HCT116 (cell line): ENCODE data around the gene ARRDC1. TPM values are rescaled to one million over a fixed set of nuclear protein-coding genes. Genes with fewer than 3 reads are reported as not detected.
A peak's percentile ranks its signal among the peaks of the same experiment; 100 is the strongest.

Source experiments
- ATAC-seq: fragments of 200-7000 bp; cut with Tn5 transposase; 2 replicates; pipeline ENCODE4 v1.9.1; 2020; ENCODE audit warnings: mild to moderate bottlenecking, moderate library complexity
- BruUV-seq: library from RNA; stranded (reverse); fragments of 400-500 nt; replicated peaks from 2 replicates; lab custom pipeline; 2021; lab: Mats Ljungman, UMichigan
- CTCF ChIA-PET: fragments of 300-600 bp; sonication (Branson Sonifier 250); formaldehyde crosslinking; loops from one replicate; lab custom pipeline; 2021; ENCODE audit warnings: antibody characterized with exemption; lab: Charles Lee
- POLR2A ChIA-PET: fragments of 300-600, 350-600 bp; sonication (Branson Sonifier 250); formaldehyde crosslinking; loops from one replicate; lab custom pipeline; 2021; ENCODE audit warnings: antibody characterized with exemption; lab: Charles Lee
- RAD21 ChIA-PET, 2 experiments: fragments of 300-600 bp; sonication (Branson Sonifier 250); formaldehyde crosslinking; loops; one replicate each; lab custom pipeline; 2023; ENCODE audit warnings: low total read pairs in 2 of 2; ENCODE audit not compliant: uncharacterized antibody in 2 of 2, unreplicated experiment in 2 of 2, low non-redundant PET in 1 of 2; lab: Charles Lee
- DNase-seq: peaks from one replicate; pipeline ENCODE4 v3.0.0-alpha.2; 2010; ENCODE audit warnings: low read depth, low spot score
- H2AFZ ChIP-seq: fragments of 200-600 bp; shearing (Covaris generic), sonication (generic); 2 replicates; pipeline ENCODE4 v1.6.1; 2017; ENCODE audit warnings: low read depth, mixed run types, mixed read lengths, antibody characterized with exemption, low read length; ENCODE audit not compliant: poor library complexity, severe bottlenecking
- H3K27ac ChIP-seq: 2 replicates; pipeline ENCODE4 v1.5.1; 2012; ENCODE audit warnings: low read depth, low read length
- H3K27me3 ChIP-seq: fragments of 200-600 bp; sonication (generic); 2 replicates; pipeline ENCODE4 v1.6.1; 2016; ENCODE audit warnings: mixed run types, low read length, mixed read lengths; ENCODE audit not compliant: insufficient read depth
- H3K36me3 ChIP-seq, 2 experiments: fragments of 200-500 bp in 1 of 2; fragments of 200-600 bp in 1 of 2; sonication (Bioruptor generic) in 1 of 2; sonication (generic) in 1 of 2; 2 replicates each; pipeline versions ENCODE4 v1.5.1 to v1.6.1; 2014 to 2016; ENCODE audit warnings: low read length in 2 of 2, inconsistent platforms in 1 of 2, mixed read lengths in 1 of 2, mixed run types in 1 of 2; ENCODE audit not compliant: insufficient read depth in 2 of 2, control insufficient read depth in 1 of 2
- H3K4me1 ChIP-seq, 2 experiments: fragments of 200-600 bp in 1 of 2; sonication (generic) in 1 of 2; 2 replicates each; pipeline versions ENCODE4 v1.5.1 to v1.6.1; 2012 to 2017; ENCODE audit warnings: low read length in 2 of 2, inconsistent platforms in 1 of 2, mild to moderate bottlenecking in 1 of 2, mixed read lengths in 1 of 2, mixed run types in 1 of 2, moderate library complexity in 1 of 2; ENCODE audit not compliant: insufficient read depth in 2 of 2, control insufficient read depth in 1 of 2
- H3K4me2 ChIP-seq: fragments of 200-600 bp; sonication (generic); 2 replicates; pipeline ENCODE4 v1.6.1; 2017; ENCODE audit warnings: mixed run types, low read length, mixed read lengths
- H3K4me3 ChIP-seq, 2 experiments: fragments of 200-600 bp in 1 of 2; sonication (generic) in 1 of 2; replicated peaks in 1 of 2; 2 replicates each; pipeline ENCODE4 v1.5.1; 2011 to 2016; ENCODE audit warnings: low read length in 2 of 2, control low read depth in 1 of 2, low read depth in 1 of 2, mild to moderate bottlenecking in 1 of 2, mixed read lengths in 1 of 2, mixed run types in 1 of 2
- H3K79me2 ChIP-seq: fragments of 200-600 bp; sonication (generic); 2 replicates; pipeline ENCODE4 v1.6.1; 2017; ENCODE audit warnings: mild to moderate bottlenecking, mixed run types, low read length, moderate library complexity, mixed read lengths; ENCODE audit not compliant: insufficient read depth
- H3K9ac ChIP-seq: fragments of 200-600 bp; sonication (generic); 2 replicates; pipeline ENCODE4 v1.6.1; 2016; ENCODE audit warnings: low read length, mixed read lengths
- H3K9me2 ChIP-seq: fragments of 200-600 bp; sonication (generic), shearing (Covaris generic); 2 replicates; pipeline ENCODE4 v1.6.1; 2017; ENCODE audit warnings: mixed run types, mild to moderate bottlenecking, moderate library complexity; ENCODE audit not compliant: insufficient read depth
- H3K9me3 ChIP-seq, 2 experiments: fragments of 200-500 bp in 1 of 2; fragments of 200-600 bp in 1 of 2; sonication (Bioruptor generic) in 1 of 2; sonication (generic) in 1 of 2; 2 replicates each; pipeline ENCODE4 v1.6.1; 2014 to 2017; ENCODE audit warnings: low read length in 2 of 2, mixed read lengths in 2 of 2, inconsistent platforms in 1 of 2, low read depth in 1 of 2, mild to moderate bottlenecking in 1 of 2, mixed run types in 1 of 2, moderate library complexity in 1 of 2; ENCODE audit not compliant: control insufficient read depth in 1 of 2, insufficient read depth in 1 of 2
- H4K20me1 ChIP-seq: fragments of 200-600 bp; sonication (generic), shearing (Covaris generic); 2 replicates; pipeline ENCODE4 v1.6.1; 2017; ENCODE audit warnings: mixed run types, mild to moderate bottlenecking, moderate library complexity; ENCODE audit not compliant: insufficient read depth
- CBX3 ChIP-seq: IDR thresholded peaks from 2 replicates; pipeline ENCODE4 v1.6.1; 2012; ENCODE audit warnings: low read depth
- EGR1 ChIP-seq: IDR thresholded peaks from 2 replicates; pipeline ENCODE4 v1.6.1; 2012; ENCODE audit warnings: low read depth
- EZH2phosphoT487 ChIP-seq: fragments of 200-600 bp; IDR thresholded peaks from 2 replicates; pipeline ENCODE4 v1.6.1; 2018; ENCODE audit warnings: antibody characterized with exemption, borderline replicate concordance
- POLR2A ChIP-seq: IDR thresholded peaks from 2 replicates; pipeline ENCODE4 v1.7.0; 2011; ENCODE audit warnings: borderline replicate concordance; ENCODE audit not compliant: insufficient read depth, insufficient read length; ENCODE audit errors: extremely low read depth
- POLR2AphosphoS5 ChIP-seq: IDR thresholded peaks from 2 replicates; pipeline ENCODE4 v1.6.1; 2011; ENCODE audit warnings: mild to moderate bottlenecking, low read depth, low read length, moderate library complexity
- RAD21 ChIP-seq: IDR thresholded peaks from 2 replicates; pipeline ENCODE4 v1.6.1; 2012; ENCODE audit warnings: low read depth, mild to moderate bottlenecking
- SP1 ChIP-seq: IDR thresholded peaks from 2 replicates; pipeline ENCODE4 v1.6.1; 2012; ENCODE audit warnings: low read depth
- SRF ChIP-seq: IDR thresholded peaks from 2 replicates; pipeline ENCODE4 v1.6.1; 2012; ENCODE audit warnings: low read depth
- YY1 ChIP-seq: IDR thresholded peaks from 2 replicates; pipeline ENCODE4 v1.6.1; 2011; ENCODE audit warnings: low read length, low read depth, moderate library complexity, mild to moderate bottlenecking; ENCODE audit not compliant: insufficient replicate concordance; ENCODE audit errors: extremely low read depth
- ZFX ChIP-seq: fragments of 450-650 bp; IDR thresholded peaks from 2 replicates; pipeline ENCODE4 v1.6.1; 2017
- intact Hi-C: fragments of 100-400 bp; cut with micrococcal nuclease; formaldehyde crosslinking; loops from 2 replicates; pipeline ENCODE4 v1.10.0; 2022
- total RNA-seq: library from RNA; stranded (reverse); gene quantifications from one replicate; pipeline ENCODE4 v1.2.1, GENCODE V29; 2021; ENCODE audit not compliant: unreplicated experiment
- TF ChIP-seq, protein P1 (sequence below): IDR thresholded peaks from 2 replicates; pipeline ENCODE4 v1.6.1; 2011; ENCODE audit warnings: mild to moderate bottlenecking, low read length, moderate library complexity; ENCODE audit not compliant: insufficient replicate concordance; ENCODE audit errors: extremely low read depth
- TF ChIP-seq, protein P2 (sequence below), 3 experiments: fragments of 200-600 bp in 1 of 3; sonication (generic) in 1 of 3; IDR thresholded peaks in 2 of 3; conservative IDR thresholded peaks in 1 of 3; 2 replicates each; pipeline ENCODE4 v1.5.1; 2012 to 2017; ENCODE audit warnings: low read depth in 2 of 3, low read length in 2 of 3, antibody characterized with exemption in 1 of 3, borderline replicate concordance in 1 of 3, control low read depth in 1 of 3, mild to moderate bottlenecking in 1 of 3, mixed read lengths in 1 of 3, mixed run types in 1 of 3, moderate library complexity in 1 of 3; ENCODE audit not compliant: insufficient read depth in 1 of 3
- TF ChIP-seq, protein P3 (sequence below): IDR thresholded peaks from 2 replicates; pipeline ENCODE4 v1.6.1; 2012; ENCODE audit warnings: low read depth
- TF ChIP-seq, protein P4 (sequence below): IDR thresholded peaks from 2 replicates; pipeline ENCODE4 v1.6.1; 2012

Gene ARRDC1
- total RNA-seq, 1 experiment from 2014 or later, result 82.8 TPM

DNA sequence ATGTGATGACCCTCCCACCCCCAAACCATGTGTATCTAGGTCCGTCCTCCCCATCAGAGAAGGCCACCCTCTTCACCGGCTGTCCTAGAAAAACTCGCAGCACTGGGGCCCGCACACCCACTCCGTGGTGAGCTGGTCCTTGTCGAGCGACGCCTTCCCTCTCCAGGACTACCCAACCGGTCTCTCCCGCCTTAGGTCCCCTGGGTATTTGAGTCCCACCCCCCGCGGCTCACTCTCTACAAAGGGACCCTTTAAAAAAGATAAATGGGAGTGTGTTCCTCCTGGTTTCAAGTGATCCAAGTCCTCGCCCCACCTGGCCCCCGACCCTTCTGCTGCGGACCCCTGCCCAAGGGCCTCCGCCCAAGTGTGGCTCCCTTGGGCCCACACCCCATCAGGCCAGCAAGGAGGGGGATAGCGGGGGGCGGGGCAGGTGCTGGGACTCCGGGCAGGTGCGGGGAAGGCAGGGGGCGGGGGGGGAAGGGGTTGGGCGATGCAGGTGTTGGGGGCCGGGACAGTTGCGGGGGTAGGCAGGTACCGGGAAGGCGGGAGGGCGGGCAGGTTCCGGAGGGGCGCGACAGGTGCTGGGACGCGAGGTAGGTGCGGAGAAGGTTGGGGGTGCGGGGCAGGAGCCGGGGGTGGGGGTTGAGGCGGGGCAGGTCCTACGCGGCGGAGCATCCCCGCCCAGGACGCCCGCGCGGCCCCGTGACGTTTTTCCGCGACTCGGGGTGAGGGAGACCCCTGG, 970 bp upstream of the ARRDC1 start:
- ChIA-PET CTCF (interaction anchor here (1.0 kb wide), 1 partner anchor 14 kb away, joined by 4 read pairs; the partner anchor contains the start of gene ZMYND19), RAD21 (interaction anchor here in 1 of 2 experiments (0.6 to 1.1 kb wide), 2 partner anchors 52 to 155 kb away, joined by 3 to 7 read pairs; partner anchors contain the start of gene MRPL41), POLR2A (interaction anchor here (1.0 to 1.2 kb wide), 4 partner anchors 8 to 53 kb away, joined by 4 to 6 read pairs (median 4); partner anchors contain the start of genes MRPL41 and ZMYND19)
- BruUV-seq, result no TSS peak
- Histone ChIP-seq H3K4me1 (peaks cover 14 to 49% of the 10 kb centered on the region in 2 experiments; a peak in 3 of 4 replicates), H3K27ac (no peak overlapping the region; the same call in 1 of the 2 replicates), H3K9me3 (no peaks in the 10 kb centered on the region), H4K20me1 (no peaks in the 10 kb centered on the region), H3K4me3 (peak overlapping the region; percentile 24 to 26), H3K9ac (no peak overlapping the region), H3K9me2 (no peaks in the 10 kb centered on the region), H3K36me3 (no peaks in the 10 kb centered on the region), H3K4me2 (peak overlapping the region; percentile 60), H3K27me3 (no peaks in the 10 kb centered on the region), H3K79me2 (peaks cover 34% of the 10 kb centered on the region; the same call in 1 of the 2 replicates), H2AFZ (no peak overlapping the region)
- no peak for TF ChIP-seq YY1
- TF ChIP-seq, protein P1, sequence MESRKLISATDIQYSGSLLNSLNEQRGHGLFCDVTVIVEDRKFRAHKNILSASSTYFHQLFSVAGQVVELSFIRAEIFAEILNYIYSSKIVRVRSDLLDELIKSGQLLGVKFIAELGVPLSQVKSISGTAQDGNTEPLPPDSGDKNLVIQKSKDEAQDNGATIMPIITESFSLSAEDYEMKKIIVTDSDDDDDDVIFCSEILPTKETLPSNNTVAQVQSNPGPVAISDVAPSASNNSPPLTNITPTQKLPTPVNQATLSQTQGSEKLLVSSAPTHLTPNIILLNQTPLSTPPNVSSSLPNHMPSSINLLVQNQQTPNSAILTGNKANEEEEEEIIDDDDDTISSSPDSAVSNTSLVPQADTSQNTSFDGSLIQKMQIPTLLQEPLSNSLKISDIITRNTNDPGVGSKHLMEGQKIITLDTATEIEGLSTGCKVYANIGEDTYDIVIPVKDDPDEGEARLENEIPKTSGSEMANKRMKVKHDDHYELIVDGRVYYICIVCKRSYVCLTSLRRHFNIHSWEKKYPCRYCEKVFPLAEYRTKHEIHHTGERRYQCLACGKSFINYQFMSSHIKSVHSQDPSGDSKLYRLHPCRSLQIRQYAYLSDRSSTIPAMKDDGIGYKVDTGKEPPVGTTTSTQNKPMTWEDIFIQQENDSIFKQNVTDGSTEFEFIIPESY, result no peak
- no peak for TF ChIP-seq EZH2phosphoT487
- no peak for TF ChIP-seq CBX3
- no peak for TF ChIP-seq EGR1
- TF ChIP-seq ZFX, result no peak
- TF ChIP-seq POLR2AphosphoS5, result no peak
- TF ChIP-seq, protein P2, sequence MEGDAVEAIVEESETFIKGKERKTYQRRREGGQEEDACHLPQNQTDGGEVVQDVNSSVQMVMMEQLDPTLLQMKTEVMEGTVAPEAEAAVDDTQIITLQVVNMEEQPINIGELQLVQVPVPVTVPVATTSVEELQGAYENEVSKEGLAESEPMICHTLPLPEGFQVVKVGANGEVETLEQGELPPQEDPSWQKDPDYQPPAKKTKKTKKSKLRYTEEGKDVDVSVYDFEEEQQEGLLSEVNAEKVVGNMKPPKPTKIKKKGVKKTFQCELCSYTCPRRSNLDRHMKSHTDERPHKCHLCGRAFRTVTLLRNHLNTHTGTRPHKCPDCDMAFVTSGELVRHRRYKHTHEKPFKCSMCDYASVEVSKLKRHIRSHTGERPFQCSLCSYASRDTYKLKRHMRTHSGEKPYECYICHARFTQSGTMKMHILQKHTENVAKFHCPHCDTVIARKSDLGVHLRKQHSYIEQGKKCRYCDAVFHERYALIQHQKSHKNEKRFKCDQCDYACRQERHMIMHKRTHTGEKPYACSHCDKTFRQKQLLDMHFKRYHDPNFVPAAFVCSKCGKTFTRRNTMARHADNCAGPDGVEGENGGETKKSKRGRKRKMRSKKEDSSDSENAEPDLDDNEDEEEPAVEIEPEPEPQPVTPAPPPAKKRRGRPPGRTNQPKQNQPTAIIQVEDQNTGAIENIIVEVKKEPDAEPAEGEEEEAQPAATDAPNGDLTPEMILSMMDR (IDR thresholded peaks at IDR 0.05 in 2 of 3, conservative IDR thresholded peaks at IDR 0.05 in 1 of 3; ENCODE audit: borderline replicate concordance in 1 of 3, insufficient read depth in 1 of 3, low read depth in 2 of 3, low read length in 2 of 3), result no peak
- no peak for TF ChIP-seq RAD21
- TF ChIP-seq, protein P3, sequence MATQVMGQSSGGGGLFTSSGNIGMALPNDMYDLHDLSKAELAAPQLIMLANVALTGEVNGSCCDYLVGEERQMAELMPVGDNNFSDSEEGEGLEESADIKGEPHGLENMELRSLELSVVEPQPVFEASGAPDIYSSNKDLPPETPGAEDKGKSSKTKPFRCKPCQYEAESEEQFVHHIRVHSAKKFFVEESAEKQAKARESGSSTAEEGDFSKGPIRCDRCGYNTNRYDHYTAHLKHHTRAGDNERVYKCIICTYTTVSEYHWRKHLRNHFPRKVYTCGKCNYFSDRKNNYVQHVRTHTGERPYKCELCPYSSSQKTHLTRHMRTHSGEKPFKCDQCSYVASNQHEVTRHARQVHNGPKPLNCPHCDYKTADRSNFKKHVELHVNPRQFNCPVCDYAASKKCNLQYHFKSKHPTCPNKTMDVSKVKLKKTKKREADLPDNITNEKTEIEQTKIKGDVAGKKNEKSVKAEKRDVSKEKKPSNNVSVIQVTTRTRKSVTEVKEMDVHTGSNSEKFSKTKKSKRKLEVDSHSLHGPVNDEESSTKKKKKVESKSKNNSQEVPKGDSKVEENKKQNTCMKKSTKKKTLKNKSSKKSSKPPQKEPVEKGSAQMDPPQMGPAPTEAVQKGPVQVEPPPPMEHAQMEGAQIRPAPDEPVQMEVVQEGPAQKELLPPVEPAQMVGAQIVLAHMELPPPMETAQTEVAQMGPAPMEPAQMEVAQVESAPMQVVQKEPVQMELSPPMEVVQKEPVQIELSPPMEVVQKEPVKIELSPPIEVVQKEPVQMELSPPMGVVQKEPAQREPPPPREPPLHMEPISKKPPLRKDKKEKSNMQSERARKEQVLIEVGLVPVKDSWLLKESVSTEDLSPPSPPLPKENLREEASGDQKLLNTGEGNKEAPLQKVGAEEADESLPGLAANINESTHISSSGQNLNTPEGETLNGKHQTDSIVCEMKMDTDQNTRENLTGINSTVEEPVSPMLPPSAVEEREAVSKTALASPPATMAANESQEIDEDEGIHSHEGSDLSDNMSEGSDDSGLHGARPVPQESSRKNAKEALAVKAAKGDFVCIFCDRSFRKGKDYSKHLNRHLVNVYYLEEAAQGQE, result no peak
- TF ChIP-seq POLR2A, result no peak
- TF ChIP-seq SRF, result no peak
- TF ChIP-seq, protein P4, sequence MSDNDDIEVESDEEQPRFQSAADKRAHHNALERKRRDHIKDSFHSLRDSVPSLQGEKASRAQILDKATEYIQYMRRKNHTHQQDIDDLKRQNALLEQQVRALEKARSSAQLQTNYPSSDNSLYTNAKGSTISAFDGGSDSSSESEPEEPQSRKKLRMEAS, result no peak
- no peak for TF ChIP-seq SP1
- intact Hi-C loops, result no loop called here
- no peak; the same call in 1 of the 2 replicates for ATAC-seq
- no peak for DNase-seq
